GM13977 (cell line): ENCODE results near the gene HSPA8.

Experiments
- DNase-seq: peaks from one replicate; pipeline ENCODE4 v3.0.0; 2012; ENCODE audit warnings: low spot score
- CTCF ChIP-seq: IDR thresholded peaks from 2 replicates; pipeline ENCODE4 v1.5.1; 2012; ENCODE audit warnings: mild to moderate bottlenecking, control low read depth; ENCODE audit not compliant: insufficient read depth; ENCODE audit errors: extremely low read depth, missing control alignments
- in situ Hi-C: fragments of 300-500 bp; cut with MboI; formaldehyde crosslinking; loops from one replicate; pipeline ENCODE4 v1.12.0; 2022; ENCODE audit warnings: low sequenced_read_pairs, low pct_unique_long_range_greater_than_20kb, mixed read lengths, inconsistent platforms; ENCODE audit not compliant: unreplicated experiment

The HSPA8 gene

GRCh38 chr11:123085497-123085896, 23.6 kb upstream of the HSPA8 start:
- DNase-seq = no peak
- in situ Hi-C loops = no loop called here
- no peak for TF ChIP-seq CTCF

GRCh38 chr11:123084454-123084853, 22.5 kb upstream of the HSPA8 start:
- in situ Hi-C loops = no loop called here
- no peak for TF ChIP-seq CTCF
- DNase-seq = no peak

GRCh38 chr11:123083623-123084029, 21.7 kb upstream of the HSPA8 start:
- TF ChIP-seq CTCF = no peak
- in situ Hi-C loops = no loop called here
- DNase-seq = no peak

GRCh38 chr11:123082977-123083376, 21.0 kb upstream of the HSPA8 start:
- no peak for TF ChIP-seq CTCF
- in situ Hi-C loops = no loop called here
- DNase-seq = no peak

GRCh38 chr11:123080015-123080414, 18.1 kb upstream of the HSPA8 start:
- TF ChIP-seq CTCF = no peak
- in situ Hi-C loops = no loop called here

GRCh38 chr11:123076484-123076883, 14.5 kb upstream of the HSPA8 start:
- no peak for DNase-seq
- TF ChIP-seq CTCF = no peak
- in situ Hi-C loops = no loop called here

More at GRCh38 chr11:123080015-123080414, 18.1 kb upstream of the HSPA8 start:
- no peak for DNase-seq
